ENCODE data around the gene OR5A1. TPM values are rescaled to one million over a fixed set of nuclear protein-coding genes. Genes with fewer than 3 reads are reported as not detected.

OR5A1 gene
- total RNA-seq (not detected in 2 replicates), polyA plus RNA-seq (not detected in 2 replicates), polyA minus RNA-seq (not detected in 2 replicates), Bru-seq, nascent RNA (not detected), BruChase-seq, experiment 1, labeled RNA remaining after a 6-hour chase (not detected), BruChase-seq, experiment 2, labeled RNA remaining after a 2-hour chase (not detected)
- polyA plus RNA-seq (2011; cell fraction: cytosol; rRNA removed) = not detected in 2 replicates
- not detected in 2 replicates for polyA plus RNA-seq (2011; cell fraction: nucleus; rRNA removed)
- not detected in 2 replicates for polyA plus RNA-seq (2012)
- polyA minus RNA-seq (2011; cell fraction: cytosol; rRNA and poly(A)+ RNA removed) = not detected
- not detected in 2 replicates for polyA minus RNA-seq (2011; cell fraction: nucleus; rRNA and poly(A)+ RNA removed)
- long read RNA-seq = 0 reads

- Histone ChIP-seq H3K79me2 (ENCODE audit: control insufficient read depth, insufficient read depth, low read length) (no peaks in the 10 kb centered on the region), H3K9me1 (replicated peaks; ENCODE audit: control insufficient read depth, extremely low read depth, insufficient read depth, low read length) (no peaks in the 10 kb centered on the region), H4K20me1 (replicated peaks; ENCODE audit: control insufficient read depth, extremely low read depth, insufficient read depth, low read length) (no peaks in the 10 kb centered on the region), H3K4me2 (ENCODE audit: insufficient read depth, low read length) (no peak within 1 kb of the TSS), H3K4me3 (replicated peaks in 1 of 3; ENCODE audit: insufficient read depth in 1 of 3, low read depth in 1 of 3, low read length in 3 of 3) (no peak within 1 kb of the TSS), H3K27ac (ENCODE audit: insufficient read depth, low read depth, low read length) (no peak within 1 kb of the TSS), H3K9ac (replicated peaks; ENCODE audit: extremely low read depth, insufficient read depth, low read length) (no peak within 1 kb of the TSS), H3K27me3 (ENCODE audit: control insufficient read depth in 2 of 2, insufficient read depth in 2 of 2, low read length in 2 of 2) (peaks cover 0 to 5% of the 10 kb centered on the region in 2 experiments), H3K9me3 (replicated peaks; ENCODE audit: control insufficient read depth, insufficient read depth, low read length) (no peaks in the 10 kb centered on the region), H3K4me1 (ENCODE audit: control insufficient read depth, extremely low read depth, insufficient read depth, low read length) (no peaks in the 10 kb centered on the region), H3K36me3 (ENCODE audit: control insufficient read depth in 2 of 2, extremely low read depth in 1 of 2, insufficient read depth in 2 of 2, low read length in 2 of 2) (no peaks in the 10 kb centered on the region), H2AFZ (ENCODE audit: low read depth, low read length) (no peak within 1 kb of the TSS)
- intact Hi-C loops (cut with micrococcal nuclease) = loop anchor here (10.0 kb wide), 1 partner anchor 249 kb away; no protein-coding TSS in a partner anchor
- dilution Hi-C loops (cut with MboI; ENCODE audit: extremely low pct_ligation_motif_present, low sequenced_read_pairs) = no loop called here
- CTCF ChIA-PET = no interaction called here
- TF ChIP-seq, protein P1, sequence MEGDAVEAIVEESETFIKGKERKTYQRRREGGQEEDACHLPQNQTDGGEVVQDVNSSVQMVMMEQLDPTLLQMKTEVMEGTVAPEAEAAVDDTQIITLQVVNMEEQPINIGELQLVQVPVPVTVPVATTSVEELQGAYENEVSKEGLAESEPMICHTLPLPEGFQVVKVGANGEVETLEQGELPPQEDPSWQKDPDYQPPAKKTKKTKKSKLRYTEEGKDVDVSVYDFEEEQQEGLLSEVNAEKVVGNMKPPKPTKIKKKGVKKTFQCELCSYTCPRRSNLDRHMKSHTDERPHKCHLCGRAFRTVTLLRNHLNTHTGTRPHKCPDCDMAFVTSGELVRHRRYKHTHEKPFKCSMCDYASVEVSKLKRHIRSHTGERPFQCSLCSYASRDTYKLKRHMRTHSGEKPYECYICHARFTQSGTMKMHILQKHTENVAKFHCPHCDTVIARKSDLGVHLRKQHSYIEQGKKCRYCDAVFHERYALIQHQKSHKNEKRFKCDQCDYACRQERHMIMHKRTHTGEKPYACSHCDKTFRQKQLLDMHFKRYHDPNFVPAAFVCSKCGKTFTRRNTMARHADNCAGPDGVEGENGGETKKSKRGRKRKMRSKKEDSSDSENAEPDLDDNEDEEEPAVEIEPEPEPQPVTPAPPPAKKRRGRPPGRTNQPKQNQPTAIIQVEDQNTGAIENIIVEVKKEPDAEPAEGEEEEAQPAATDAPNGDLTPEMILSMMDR (IDR thresholded peaks at IDR 0.05; ENCODE audit: extremely low read depth in 1 of 2, insufficient read depth in 1 of 2, low read depth in 1 of 2, low read length in 2 of 2) = no peak
- TF ChIP-seq MYC (IDR thresholded peaks at IDR 0.05; ENCODE audit: low read depth, low read length) (no peak), MAX (IDR thresholded peaks at IDR 0.05; ENCODE audit: insufficient read depth, insufficient read length) (no peak), POLR2A (IDR thresholded peaks at IDR 0.05; ENCODE audit: low read depth, low read length) (no peak), POLR2AphosphoS5 (IDR thresholded peaks at IDR 0.05; ENCODE audit: insufficient read depth, low read depth, low read length) (no peak), FOS (IDR thresholded peaks at IDR 0.05; ENCODE audit: borderline replicate concordance, insufficient read depth, low read length) (no peak), JUN (IDR thresholded peaks at IDR 0.05; ENCODE audit: borderline replicate concordance, insufficient read depth, insufficient read length, low read depth) (no peak), EZH2 (IDR thresholded peaks at IDR 0.05; ENCODE audit: borderline replicate concordance, low read depth, low read length, severe bottlenecking) (no peak), GATA2 (IDR thresholded peaks at IDR 0.05; ENCODE audit: insufficient read depth, insufficient read length, low read depth, low read length) (no peak)
- DNase-seq (ENCODE audit: low read depth, low spot score) = no peak
- POLR2A ChIA-PET = no interaction called here
- no peak for FAIRE-seq
- BruUV-seq (replicated peaks) = no TSS peak
Observed at GRCh38 chr11:59436169-59436568, at the start of gene OR5A1. OR5A1 (plus strand) TSS chr11:59436469; CDS start chr11:59443169, 6,700 bp downstream.

Data from endothelial cell of umbilical vein (primary cell).